Kidney epithelial cell (primary cell): Measurements from ENCODE around the gene KMT2E. TPM values are rescaled to one million over a fixed set of nuclear protein-coding genes. Genes with fewer than 3 reads are reported as not detected.

Experiments used
- DNase-seq: peaks from one replicate; pipeline ENCODE4 v3.0.0-alpha.2; 2010; ENCODE audit warnings: low read depth
- H3K27me3 ChIP-seq: 2 replicates; pipeline ENCODE4 v1.6.0; 2011; ENCODE audit warnings: low read length; ENCODE audit not compliant: control insufficient read depth, insufficient read depth
- H3K36me3 ChIP-seq: 2 replicates; pipeline ENCODE4 v1.5.1; 2011; ENCODE audit warnings: low read length; ENCODE audit not compliant: control insufficient read depth, insufficient read depth
- H3K4me3 ChIP-seq: 2 replicates; pipeline ENCODE4 v1.5.1; 2011; ENCODE audit warnings: low read depth, mild to moderate bottlenecking, control low read depth, low read length
- total RNA-seq: library from RNA; depleted of rRNA; stranded (reverse); fragments of >200 nt; gene quantifications from 2 replicates; pipeline ENCODE4 v1.2.3, GENCODE V29; 2015
- TF ChIP-seq, protein P1 (sequence below): IDR thresholded peaks from 2 replicates; pipeline ENCODE4 v1.5.1; 2011; ENCODE audit warnings: mild to moderate bottlenecking, moderate library complexity, low read length, control low read depth, inconsistent platforms; ENCODE audit not compliant: insufficient read depth, poor library complexity, severe bottlenecking

The KMT2E gene
- total RNA-seq, 1 donor from 2014 or later: 36.3 TPM

DNA sequence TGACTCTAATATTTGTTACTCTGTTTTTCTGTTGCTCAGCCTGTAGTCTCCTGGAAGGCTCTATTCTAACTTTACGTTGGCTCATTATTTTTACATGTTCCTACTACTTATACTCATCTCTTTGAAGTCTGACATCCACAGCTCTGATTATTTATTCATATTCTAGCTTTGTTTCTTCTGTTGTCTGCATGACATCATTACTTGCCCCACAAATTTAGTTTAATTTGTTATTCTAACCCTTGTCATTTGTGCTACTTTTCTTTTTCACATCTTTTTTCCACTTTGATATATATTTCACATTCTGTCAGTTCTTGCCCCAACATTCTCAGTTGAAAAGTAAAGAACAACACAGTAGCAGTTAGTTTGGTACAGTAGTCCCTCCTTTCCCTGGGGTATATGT, 51.1 kb downstream of the KMT2E start:
- TF ChIP-seq, protein P1, sequence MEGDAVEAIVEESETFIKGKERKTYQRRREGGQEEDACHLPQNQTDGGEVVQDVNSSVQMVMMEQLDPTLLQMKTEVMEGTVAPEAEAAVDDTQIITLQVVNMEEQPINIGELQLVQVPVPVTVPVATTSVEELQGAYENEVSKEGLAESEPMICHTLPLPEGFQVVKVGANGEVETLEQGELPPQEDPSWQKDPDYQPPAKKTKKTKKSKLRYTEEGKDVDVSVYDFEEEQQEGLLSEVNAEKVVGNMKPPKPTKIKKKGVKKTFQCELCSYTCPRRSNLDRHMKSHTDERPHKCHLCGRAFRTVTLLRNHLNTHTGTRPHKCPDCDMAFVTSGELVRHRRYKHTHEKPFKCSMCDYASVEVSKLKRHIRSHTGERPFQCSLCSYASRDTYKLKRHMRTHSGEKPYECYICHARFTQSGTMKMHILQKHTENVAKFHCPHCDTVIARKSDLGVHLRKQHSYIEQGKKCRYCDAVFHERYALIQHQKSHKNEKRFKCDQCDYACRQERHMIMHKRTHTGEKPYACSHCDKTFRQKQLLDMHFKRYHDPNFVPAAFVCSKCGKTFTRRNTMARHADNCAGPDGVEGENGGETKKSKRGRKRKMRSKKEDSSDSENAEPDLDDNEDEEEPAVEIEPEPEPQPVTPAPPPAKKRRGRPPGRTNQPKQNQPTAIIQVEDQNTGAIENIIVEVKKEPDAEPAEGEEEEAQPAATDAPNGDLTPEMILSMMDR: no peak
- H3K27me3 ChIP-seq: no peaks in the 10 kb centered on the region
- H3K36me3 ChIP-seq: peaks cover 2% of the 10 kb centered on the region
- H3K4me3 ChIP-seq: no peak overlapping the region
- DNase-seq: no peak

DNA sequence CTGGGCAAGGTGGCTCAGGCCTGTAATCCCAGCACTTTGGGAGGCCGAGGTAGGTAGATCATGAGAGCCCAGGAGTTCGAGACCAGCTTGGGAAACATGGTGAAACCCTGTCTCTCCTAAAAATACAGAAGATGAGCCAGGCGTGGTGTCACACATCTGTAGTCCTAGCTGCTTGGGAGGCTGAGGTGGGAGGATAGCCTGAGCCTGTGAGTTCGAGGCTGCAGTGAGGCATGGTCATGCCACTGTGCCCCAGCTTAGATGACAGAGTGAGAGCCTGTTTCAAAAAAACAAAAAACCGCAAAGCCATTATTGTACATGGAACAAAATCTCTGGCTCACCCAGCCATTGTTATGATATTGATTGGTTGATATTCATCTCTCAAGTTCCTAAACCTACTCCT, 53.7 kb downstream of the KMT2E start:
- H3K36me3 ChIP-seq: peaks cover 2% of the 10 kb centered on the region
- TF ChIP-seq, protein P1: no peak
- no peak for DNase-seq
- H3K27me3 ChIP-seq: no peaks in the 10 kb centered on the region
- no peak overlapping the region for H3K4me3 ChIP-seq

GRCh38 chr7:105068886-105069285, 54.9 kb downstream of the KMT2E start:
- DNase-seq: no peak
- Histone ChIP-seq H3K36me3 (peaks cover 2% of the 10 kb centered on the region), H3K27me3 (no peaks in the 10 kb centered on the region), H3K4me3 (no peak overlapping the region)
- TF ChIP-seq, protein P1: no peak

DNA sequence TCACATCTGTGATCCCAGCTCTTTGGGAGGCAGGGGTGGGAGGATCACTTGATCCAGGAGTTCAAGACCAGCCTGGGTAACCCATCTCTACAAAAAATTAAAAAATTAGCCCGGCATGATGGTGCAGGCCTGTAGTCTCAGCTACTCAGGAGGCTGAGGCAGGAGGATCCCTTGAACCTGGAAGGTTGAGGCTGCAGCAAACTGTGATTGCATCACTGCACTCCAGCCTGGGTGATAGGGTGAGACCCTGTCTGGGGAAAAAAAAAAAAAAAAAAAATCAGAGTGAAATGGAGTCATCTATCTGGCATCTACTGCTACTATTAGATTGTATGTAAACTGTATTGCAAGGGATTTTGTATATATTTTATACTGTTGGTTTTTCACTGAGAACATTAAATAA, 59.1 kb downstream of the KMT2E start:
- H3K36me3 ChIP-seq: no peaks in the 10 kb centered on the region
- no peak for DNase-seq
- H3K4me3 ChIP-seq: no peak overlapping the region
- no peaks in the 10 kb centered on the region for H3K27me3 ChIP-seq
- TF ChIP-seq, protein P1: no peak

DNA sequence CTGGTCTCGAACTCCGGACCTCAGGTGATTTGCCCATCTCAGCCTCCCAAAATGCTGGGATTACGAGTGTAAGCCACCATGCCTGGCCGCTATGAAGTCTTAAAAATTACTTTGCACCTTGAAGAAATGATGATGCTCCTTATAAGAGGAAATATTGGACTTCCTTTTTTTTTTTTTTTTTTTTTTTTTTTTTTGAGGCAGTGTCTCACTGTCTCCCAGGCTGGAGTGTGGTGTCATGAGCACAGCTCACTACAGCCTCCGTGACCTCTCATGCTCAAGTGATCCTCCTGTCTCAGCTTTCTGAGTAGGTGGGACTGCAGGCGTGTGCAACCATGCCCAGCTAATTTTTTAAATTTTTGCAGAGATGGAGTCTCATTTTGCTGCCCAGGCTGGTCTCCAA, 65.3 kb downstream of the KMT2E start:
- TF ChIP-seq, protein P1: no peak
- H3K4me3 ChIP-seq: no peak overlapping the region
- peaks cover 2% of the 10 kb centered on the region for H3K36me3 ChIP-seq
- no peak for DNase-seq
- no peaks in the 10 kb centered on the region for H3K27me3 ChIP-seq

- Histone ChIP-seq H3K27me3 (no peaks in the 10 kb centered on the region), H3K36me3 (no peaks in the 10 kb centered on the region), H3K4me3 (no peak overlapping the region)
- TF ChIP-seq, protein P1: no peak
- no peak for DNase-seq
Measured at GRCh38 chr7:105084581-105084980, 70.6 kb downstream of the KMT2E start.
